Loucy (cell line): Measurements from ENCODE around the gene CCDC185.

ENCODE experiments used
- H2AFZ ChIP-seq: fragments of 200-600 bp; sonication (generic); 2 replicates; pipeline ENCODE4 v1.6.0; 2016; ENCODE audit warnings: antibody characterized with exemption, mild to moderate bottlenecking, low read length, moderate library complexity
- H3F3A ChIP-seq: fragments of 200-600 bp; 2 replicates; pipeline ENCODE4 v1.6.0; 2016; ENCODE audit warnings: antibody characterized with exemption, low read depth, mild to moderate bottlenecking
- H3K27me3 ChIP-seq: fragments of 200-600 bp; sonication (generic); 2 replicates; pipeline ENCODE4 v1.6.1; 2014; ENCODE audit warnings: low read length, mild to moderate bottlenecking; ENCODE audit not compliant: insufficient read depth, poor library complexity, severe bottlenecking
- H3K36me3 ChIP-seq: fragments of 200-600 bp; sonication (generic); 2 replicates; pipeline ENCODE4 v1.6.1; 2016; ENCODE audit warnings: low read length; ENCODE audit not compliant: insufficient read depth
- H3K4me1 ChIP-seq: fragments of 200-600 bp; sonication (generic); 2 replicates; pipeline ENCODE4 v1.5.1; 2014; ENCODE audit warnings: low read length, mild to moderate bottlenecking; ENCODE audit not compliant: insufficient read depth, poor library complexity, severe bottlenecking
- H3K4me2 ChIP-seq: fragments of 200-600 bp; sonication (generic); 2 replicates; pipeline ENCODE4 v1.6.0; 2014; ENCODE audit warnings: antibody characterized with exemption, low read length, low read depth, mild to moderate bottlenecking; ENCODE audit not compliant: poor library complexity, severe bottlenecking
- H3K4me3 ChIP-seq: fragments of 200-600 bp; sonication (generic); 2 replicates; pipeline ENCODE4 v1.5.1; 2014; ENCODE audit warnings: low read length, mild to moderate bottlenecking, mixed read lengths; ENCODE audit not compliant: poor library complexity, severe bottlenecking
- H3K79me2 ChIP-seq: fragments of 200-600 bp; sonication (generic); 2 replicates; pipeline ENCODE4 v1.6.1; 2014; ENCODE audit warnings: low read length; ENCODE audit not compliant: insufficient read depth
- H3K9ac ChIP-seq: fragments of 200-600 bp; sonication (generic); 2 replicates; pipeline ENCODE4 v1.6.0; 2014; ENCODE audit warnings: mild to moderate bottlenecking, low read depth, low read length, moderate library complexity; ENCODE audit not compliant: poor library complexity, severe bottlenecking
- H3K9me2 ChIP-seq: fragments of 200-600 bp; sonication (generic); replicated peaks from 2 replicates; pipeline ENCODE4 v1.6.1; 2016; ENCODE audit warnings: low read depth, low read length, mixed read lengths
- H3K9me3 ChIP-seq: fragments of 200-600 bp; sonication (generic); 2 replicates; pipeline ENCODE4 v1.6.1; 2014; ENCODE audit warnings: mild to moderate bottlenecking, antibody characterized with exemption, low read length, low read depth; ENCODE audit not compliant: insufficient read depth
- H4K20me1 ChIP-seq: fragments of 200-600 bp; sonication (generic); 2 replicates; pipeline ENCODE4 v1.6.0; 2014; ENCODE audit warnings: antibody characterized with exemption, low read length, mild to moderate bottlenecking; ENCODE audit not compliant: insufficient read depth, poor library complexity, severe bottlenecking
- EZH2phosphoT487 ChIP-seq: fragments of 200-600 bp; IDR thresholded peaks from 2 replicates; pipeline ENCODE4 v1.6.1; 2018; ENCODE audit warnings: antibody characterized with exemption, mild to moderate bottlenecking, moderate library complexity, borderline replicate concordance
- TF ChIP-seq, protein P1 (sequence below): fragments of 200-600 bp; sonication (generic); conservative IDR thresholded peaks from 2 replicates; pipeline ENCODE4 v1.5.1; 2014; ENCODE audit warnings: mild to moderate bottlenecking, antibody characterized with exemption, low read length

Gene CCDC185

GRCh38 chr1:223358826-223359225 is 34.4 kb upstream of the CCDC185 start:
- Histone ChIP-seq H3K4me3 (no peak overlapping the region), H3K27me3 (peaks cover 7% of the 10 kb centered on the region), H3K9ac (no peak overlapping the region), H3K4me2 (no peak overlapping the region), H3K9me3 (no peaks in the 10 kb centered on the region), H3K9me2 (no peaks in the 10 kb centered on the region), H3K36me3 (no peaks in the 10 kb centered on the region), H4K20me1 (no peaks in the 10 kb centered on the region), H2AFZ (no peak overlapping the region), H3K4me1 (peaks cover 7% of the 10 kb centered on the region), H3F3A (no peaks in the 10 kb centered on the region), H3K79me2 (no peaks in the 10 kb centered on the region)
- TF ChIP-seq EZH2phosphoT487: no peak
- TF ChIP-seq, protein P1, sequence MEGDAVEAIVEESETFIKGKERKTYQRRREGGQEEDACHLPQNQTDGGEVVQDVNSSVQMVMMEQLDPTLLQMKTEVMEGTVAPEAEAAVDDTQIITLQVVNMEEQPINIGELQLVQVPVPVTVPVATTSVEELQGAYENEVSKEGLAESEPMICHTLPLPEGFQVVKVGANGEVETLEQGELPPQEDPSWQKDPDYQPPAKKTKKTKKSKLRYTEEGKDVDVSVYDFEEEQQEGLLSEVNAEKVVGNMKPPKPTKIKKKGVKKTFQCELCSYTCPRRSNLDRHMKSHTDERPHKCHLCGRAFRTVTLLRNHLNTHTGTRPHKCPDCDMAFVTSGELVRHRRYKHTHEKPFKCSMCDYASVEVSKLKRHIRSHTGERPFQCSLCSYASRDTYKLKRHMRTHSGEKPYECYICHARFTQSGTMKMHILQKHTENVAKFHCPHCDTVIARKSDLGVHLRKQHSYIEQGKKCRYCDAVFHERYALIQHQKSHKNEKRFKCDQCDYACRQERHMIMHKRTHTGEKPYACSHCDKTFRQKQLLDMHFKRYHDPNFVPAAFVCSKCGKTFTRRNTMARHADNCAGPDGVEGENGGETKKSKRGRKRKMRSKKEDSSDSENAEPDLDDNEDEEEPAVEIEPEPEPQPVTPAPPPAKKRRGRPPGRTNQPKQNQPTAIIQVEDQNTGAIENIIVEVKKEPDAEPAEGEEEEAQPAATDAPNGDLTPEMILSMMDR: peak; percentile 35

GRCh38 chr1:223363057-223363855 is 30.0 kb upstream of the CCDC185 start:
- Histone ChIP-seq H4K20me1 (no peaks in the 10 kb centered on the region), H3K9ac (peak overlapping the region; percentile 60), H3F3A (peaks cover 6% of the 10 kb centered on the region), H2AFZ (peak overlapping the region; percentile 92), H3K9me3 (no peaks in the 10 kb centered on the region), H3K79me2 (no peaks in the 10 kb centered on the region), H3K4me2 (peak overlapping the region; percentile 91), H3K27me3 (peaks cover 12% of the 10 kb centered on the region), H3K4me1 (peaks cover 12% of the 10 kb centered on the region), H3K36me3 (no peaks in the 10 kb centered on the region), H3K4me3 (peak overlapping the region; percentile 90), H3K9me2 (no peaks in the 10 kb centered on the region)
- TF ChIP-seq, protein P1: no peak
- TF ChIP-seq EZH2phosphoT487: no peak

DNA sequence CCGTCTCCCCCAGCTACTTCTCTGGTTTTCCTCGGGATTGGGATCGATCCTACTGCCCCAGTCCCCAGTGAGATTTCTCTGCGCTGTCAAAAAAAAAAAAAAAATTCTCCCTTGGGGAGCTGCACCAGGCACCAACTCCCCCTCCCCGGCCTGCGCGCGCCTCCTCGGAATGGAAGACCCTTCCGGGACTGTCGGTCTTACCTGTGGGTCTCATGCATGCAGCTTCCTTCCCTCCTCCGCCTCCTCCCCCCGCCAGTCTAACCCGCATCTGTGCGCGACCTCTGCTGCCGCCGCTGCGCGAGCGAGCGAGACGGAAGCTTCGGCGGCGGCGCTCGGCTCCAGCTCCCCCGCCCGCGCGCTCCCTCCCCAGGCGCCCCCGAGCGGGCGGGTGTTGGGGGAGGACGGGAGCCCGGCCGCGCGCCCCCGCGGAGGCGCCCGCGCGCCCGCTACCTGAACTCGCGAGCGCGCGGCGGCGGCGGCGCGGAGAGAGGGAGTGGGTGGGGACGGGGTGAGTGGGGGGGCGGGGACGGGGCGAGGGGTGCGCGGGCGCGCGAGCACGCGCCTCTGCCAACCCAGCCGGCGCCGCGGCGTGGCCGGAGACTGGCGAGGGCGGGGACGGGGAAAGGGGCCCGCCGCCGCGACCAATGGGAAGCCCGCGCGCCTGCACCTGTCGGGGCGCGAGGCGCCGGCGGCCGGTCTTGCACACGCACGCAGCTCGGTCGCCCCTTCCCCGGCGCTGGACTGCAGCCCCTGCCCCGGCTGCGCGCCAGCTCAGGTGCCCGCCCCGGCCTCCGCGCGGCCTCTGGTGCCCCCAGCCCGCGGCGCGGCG is 29.1 kb upstream of the CCDC185 start, which contains the start of gene SUSD4:
Gene SUSD4, minus strand, starts transcription at position 321 of the 829 bp plus-strand sequence. CDS start 751 bp downstream, outside the sequence.
- H3K79me2 ChIP-seq: no peaks in the 10 kb centered on the region
- H2AFZ ChIP-seq: peak within 1 kb of the TSS; percentile 92
- H3K4me3 ChIP-seq: peak within 1 kb of the TSS; percentile 90
- H3K4me1 ChIP-seq: peaks cover 12% of the 10 kb centered on the region
- H3F3A ChIP-seq: peaks cover 6% of the 10 kb centered on the region
- no peaks in the 10 kb centered on the region for H3K36me3 ChIP-seq
- H4K20me1 ChIP-seq: no peaks in the 10 kb centered on the region
- peak within 1 kb of the TSS; percentile 60 for H3K9ac ChIP-seq
- H3K27me3 ChIP-seq: peaks cover 12% of the 10 kb centered on the region
- no peak for TF ChIP-seq EZH2phosphoT487
- TF ChIP-seq, protein P1: no peak
- H3K4me2 ChIP-seq: peak within 1 kb of the TSS; percentile 91
- no peaks in the 10 kb centered on the region for H3K9me3 ChIP-seq
- no peaks in the 10 kb centered on the region for H3K9me2 ChIP-seq
